ENCODE data around the gene EPS8L1.

EPS8L1 gene

DNA sequence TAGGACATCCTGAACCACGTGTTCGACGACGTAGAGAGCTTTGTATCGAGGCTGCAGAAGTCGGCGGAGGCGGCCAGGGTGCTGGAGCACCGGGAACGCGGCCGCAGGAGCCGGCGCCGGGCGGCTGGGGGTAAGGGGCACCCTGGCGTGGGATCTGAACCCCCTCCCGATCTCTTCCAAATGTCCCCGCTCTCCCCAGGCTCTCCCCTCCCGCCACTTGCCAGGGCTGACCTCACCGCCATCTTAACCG, 6.0 kb downstream of the EPS8L1 start:
- peak overlapping the region; percentile 38 for H3K9ac ChIP-seq (ENCODE audit: low read length)
- H3K4me3 ChIP-seq (ENCODE audit: low read depth, low read length) = peak overlapping the region; percentile 74
- H3K4me1 ChIP-seq (ENCODE audit: control insufficient read depth, insufficient read depth, low read length) = peaks cover 17% of the 10 kb centered on the region; the same call in 1 of the 2 replicates

GRCh38 chr19:55082020-55082851, 6.6 kb downstream of the EPS8L1 start:
- Histone ChIP-seq H3K27me3 (ENCODE audit: control insufficient read depth, insufficient read depth, low read length) (peaks cover 59% of the 10 kb centered on the region), H3K9me3 (ENCODE audit: control insufficient read depth, insufficient read depth, low read depth, low read length) (no peaks in the 10 kb centered on the region), H3K4me3 (ENCODE audit: low read depth, low read length) (peak overlapping the region; percentile 74), H3K9ac (ENCODE audit: low read length) (peak overlapping the region; percentile 38), H3K4me1 (ENCODE audit: control insufficient read depth, insufficient read depth, low read length) (peaks cover 16% of the 10 kb centered on the region; the same call in 1 of the 2 replicates), H3K27ac (ENCODE audit: low read depth, low read length) (no peak overlapping the region), H3K36me3 (ENCODE audit: control insufficient read depth, insufficient read depth, low read length) (no peaks in the 10 kb centered on the region)

More for the DNA sequence above, 6.0 kb downstream of the EPS8L1 start:
- Histone ChIP-seq H3K27ac (ENCODE audit: low read depth, low read length) (no peak overlapping the region), H3K36me3 (ENCODE audit: control insufficient read depth, insufficient read depth, low read length) (no peaks in the 10 kb centered on the region), H3K9me3 (ENCODE audit: control insufficient read depth, insufficient read depth, low read depth, low read length) (no peaks in the 10 kb centered on the region), H3K27me3 (ENCODE audit: control insufficient read depth, insufficient read depth, low read length) (peaks cover 64% of the 10 kb centered on the region)

DNA sequence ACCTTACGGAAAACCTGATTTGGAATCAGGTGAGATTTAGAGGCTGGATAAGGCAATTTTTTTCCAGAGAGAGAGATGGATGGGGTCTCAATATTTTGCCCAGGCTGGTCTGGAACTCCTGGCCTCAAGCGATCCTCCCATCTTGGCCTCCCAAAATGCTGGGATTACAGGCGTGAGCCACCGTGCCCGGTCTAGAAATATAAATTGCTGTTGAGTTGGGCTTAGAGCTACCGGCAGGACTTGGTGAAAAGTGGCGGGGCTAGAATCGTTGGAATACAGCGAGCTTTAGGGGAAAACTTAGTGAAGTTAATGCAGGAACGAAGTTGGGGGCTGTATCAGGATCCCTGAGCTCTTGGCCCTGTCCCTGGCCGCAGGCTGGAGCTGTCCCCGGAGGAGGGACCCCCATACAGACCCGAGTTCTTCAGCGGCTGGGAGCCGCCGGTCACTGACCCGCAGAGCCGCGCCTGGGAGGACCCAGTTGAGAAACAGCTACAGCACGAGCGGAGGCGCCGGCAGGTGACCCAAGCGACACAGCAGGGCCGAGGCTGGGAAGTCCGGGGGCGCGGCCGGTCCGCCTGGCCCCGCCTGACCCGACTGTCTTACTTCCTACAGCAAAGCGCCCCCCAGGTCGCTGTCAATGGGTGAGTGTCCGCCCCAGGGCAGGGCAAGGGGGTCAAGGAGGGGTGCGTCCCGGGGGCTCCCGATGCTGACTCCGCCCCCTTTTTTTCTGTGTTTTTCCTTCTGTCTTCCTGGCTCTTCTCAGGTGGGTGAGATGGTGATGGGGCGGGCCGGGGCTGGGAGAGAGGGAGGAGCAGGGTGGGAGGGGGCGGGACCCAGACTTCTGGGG, 7.6 kb downstream of the EPS8L1 start:
- peak overlapping the region; percentile 38 for H3K4me3 ChIP-seq (ENCODE audit: low read depth, low read length)
- peaks cover 58% of the 10 kb centered on the region for H3K27me3 ChIP-seq (ENCODE audit: control insufficient read depth, insufficient read depth, low read length)
- no peak overlapping the region for H3K9ac ChIP-seq (ENCODE audit: low read length)
- no peak overlapping the region for H3K27ac ChIP-seq (ENCODE audit: low read depth, low read length)
- peaks cover 26% of the 10 kb centered on the region for H3K4me1 ChIP-seq (ENCODE audit: control insufficient read depth, insufficient read depth, low read length)
- H3K36me3 ChIP-seq (ENCODE audit: control insufficient read depth, insufficient read depth, low read length) = no peaks in the 10 kb centered on the region
- no peaks in the 10 kb centered on the region for H3K9me3 ChIP-seq (ENCODE audit: control insufficient read depth, insufficient read depth, low read depth, low read length)

- Histone ChIP-seq H3K9ac (ENCODE audit: low read length) (no peak overlapping the region), H3K27ac (ENCODE audit: low read depth, low read length) (no peak overlapping the region), H3K27me3 (ENCODE audit: control insufficient read depth, insufficient read depth, low read length) (peaks cover 52% of the 10 kb centered on the region), H3K9me3 (ENCODE audit: control insufficient read depth, insufficient read depth, low read depth, low read length) (no peaks in the 10 kb centered on the region), H3K4me1 (ENCODE audit: control insufficient read depth, insufficient read depth, low read length) (peaks cover 31% of the 10 kb centered on the region), H3K36me3 (ENCODE audit: control insufficient read depth, insufficient read depth, low read length) (no peaks in the 10 kb centered on the region), H3K4me3 (ENCODE audit: low read depth, low read length) (no peak overlapping the region)
These were observed 8.7 kb downstream of the EPS8L1 start for GRCh38 chr19:55084416-55084815.

DNA sequence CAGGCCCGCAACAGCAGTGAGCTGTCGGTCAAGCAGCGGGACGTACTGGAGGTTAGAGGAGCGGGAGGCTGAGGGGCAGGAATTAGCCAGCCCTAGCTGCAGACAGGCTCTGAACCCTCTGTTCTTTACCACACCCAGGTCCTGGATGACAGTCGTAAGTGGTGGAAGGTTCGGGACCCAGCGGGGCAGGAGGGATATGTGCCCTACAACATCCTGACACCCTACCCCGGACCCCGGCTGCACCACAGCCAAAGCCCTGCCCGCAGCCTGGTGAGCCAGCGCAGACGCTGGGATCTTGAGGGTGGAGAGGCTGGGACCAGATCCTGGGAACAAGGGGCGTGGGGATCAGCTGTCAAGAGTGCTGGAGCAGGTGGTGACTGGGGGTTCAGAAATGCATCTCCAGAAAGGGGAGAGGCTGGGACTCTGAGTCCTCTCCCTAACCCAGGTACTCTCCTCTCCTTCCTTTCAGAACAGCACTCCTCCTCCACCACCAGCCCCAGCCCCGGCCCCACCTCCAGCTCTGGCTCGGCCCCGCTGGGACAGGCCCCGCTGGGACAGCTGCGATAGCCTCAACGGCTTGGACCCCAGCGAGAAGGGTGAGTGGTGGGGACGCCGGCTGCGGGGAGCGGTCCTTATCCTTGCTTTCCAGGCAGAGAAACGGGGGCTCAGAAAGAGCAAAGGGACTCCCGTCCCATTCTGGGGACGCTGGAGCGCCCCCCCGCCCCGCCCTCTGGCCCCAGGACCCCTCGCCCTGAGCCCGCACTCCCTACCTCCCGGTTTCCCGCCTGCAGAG, 10.4 kb downstream of the EPS8L1 start:
- H3K27me3 ChIP-seq (ENCODE audit: control insufficient read depth, insufficient read depth, low read length) = peaks cover 45% of the 10 kb centered on the region
- H3K9ac ChIP-seq (ENCODE audit: low read length) = peak overlapping the region; percentile 25
- H3K4me1 ChIP-seq (ENCODE audit: control insufficient read depth, insufficient read depth, low read length) = peaks cover 29% of the 10 kb centered on the region
- H3K27ac ChIP-seq (ENCODE audit: low read depth, low read length) = no peak overlapping the region
- H3K4me3 ChIP-seq (ENCODE audit: low read depth, low read length) = peak overlapping the region; percentile 65
- no peaks in the 10 kb centered on the region for H3K9me3 ChIP-seq (ENCODE audit: control insufficient read depth, insufficient read depth, low read depth, low read length)
- H3K36me3 ChIP-seq (ENCODE audit: control insufficient read depth, insufficient read depth, low read length) = peaks cover 6% of the 10 kb centered on the region

- Histone ChIP-seq H3K9ac (ENCODE audit: low read length) (peak overlapping the region; percentile 32), H3K4me1 (ENCODE audit: control insufficient read depth, insufficient read depth, low read length) (peaks cover 32% of the 10 kb centered on the region), H3K27ac (ENCODE audit: low read depth, low read length) (no peak overlapping the region), H3K4me3 (ENCODE audit: low read depth, low read length) (peak overlapping the region; percentile 65), H3K36me3 (ENCODE audit: control insufficient read depth, insufficient read depth, low read length) (peaks cover 8% of the 10 kb centered on the region), H3K9me3 (ENCODE audit: control insufficient read depth, insufficient read depth, low read depth, low read length) (no peaks in the 10 kb centered on the region), H3K27me3 (ENCODE audit: control insufficient read depth, insufficient read depth, low read length) (peaks cover 41% of the 10 kb centered on the region)
These were observed 11.3 kb downstream of the EPS8L1 start for GRCh38 chr19:55086730-55087541.

GRCh38 chr19:55087542-55087901, 11.9 kb downstream of the EPS8L1 start:
- H3K9ac ChIP-seq (ENCODE audit: low read length) = peak overlapping the region; percentile 32
- peaks cover 35% of the 10 kb centered on the region for H3K27me3 ChIP-seq (ENCODE audit: control insufficient read depth, insufficient read depth, low read length)
- no peaks in the 10 kb centered on the region for H3K9me3 ChIP-seq (ENCODE audit: control insufficient read depth, insufficient read depth, low read depth, low read length)
- H3K4me3 ChIP-seq (ENCODE audit: low read depth, low read length) = peak overlapping the region; percentile 65
- H3K27ac ChIP-seq (ENCODE audit: low read depth, low read length) = no peak overlapping the region
- H3K4me1 ChIP-seq (ENCODE audit: control insufficient read depth, insufficient read depth, low read length) = peaks cover 32% of the 10 kb centered on the region
- H3K36me3 ChIP-seq (ENCODE audit: control insufficient read depth, insufficient read depth, low read length) = peaks cover 8% of the 10 kb centered on the region

GRCh38 chr19:55088021-55088451, 12.4 kb downstream of the EPS8L1 start:
- Histone ChIP-seq H3K4me1 (ENCODE audit: control insufficient read depth, insufficient read depth, low read length) (peaks cover 33% of the 10 kb centered on the region), H3K36me3 (ENCODE audit: control insufficient read depth, insufficient read depth, low read length) (peaks cover 8% of the 10 kb centered on the region), H3K9ac (ENCODE audit: low read length) (peak overlapping the region; percentile 32), H3K27me3 (ENCODE audit: control insufficient read depth, insufficient read depth, low read length) (peaks cover 32% of the 10 kb centered on the region), H3K27ac (ENCODE audit: low read depth, low read length) (no peak overlapping the region), H3K9me3 (ENCODE audit: control insufficient read depth, insufficient read depth, low read depth, low read length) (no peaks in the 10 kb centered on the region), H3K4me3 (ENCODE audit: low read depth, low read length) (peak overlapping the region; percentile 65)

DNA sequence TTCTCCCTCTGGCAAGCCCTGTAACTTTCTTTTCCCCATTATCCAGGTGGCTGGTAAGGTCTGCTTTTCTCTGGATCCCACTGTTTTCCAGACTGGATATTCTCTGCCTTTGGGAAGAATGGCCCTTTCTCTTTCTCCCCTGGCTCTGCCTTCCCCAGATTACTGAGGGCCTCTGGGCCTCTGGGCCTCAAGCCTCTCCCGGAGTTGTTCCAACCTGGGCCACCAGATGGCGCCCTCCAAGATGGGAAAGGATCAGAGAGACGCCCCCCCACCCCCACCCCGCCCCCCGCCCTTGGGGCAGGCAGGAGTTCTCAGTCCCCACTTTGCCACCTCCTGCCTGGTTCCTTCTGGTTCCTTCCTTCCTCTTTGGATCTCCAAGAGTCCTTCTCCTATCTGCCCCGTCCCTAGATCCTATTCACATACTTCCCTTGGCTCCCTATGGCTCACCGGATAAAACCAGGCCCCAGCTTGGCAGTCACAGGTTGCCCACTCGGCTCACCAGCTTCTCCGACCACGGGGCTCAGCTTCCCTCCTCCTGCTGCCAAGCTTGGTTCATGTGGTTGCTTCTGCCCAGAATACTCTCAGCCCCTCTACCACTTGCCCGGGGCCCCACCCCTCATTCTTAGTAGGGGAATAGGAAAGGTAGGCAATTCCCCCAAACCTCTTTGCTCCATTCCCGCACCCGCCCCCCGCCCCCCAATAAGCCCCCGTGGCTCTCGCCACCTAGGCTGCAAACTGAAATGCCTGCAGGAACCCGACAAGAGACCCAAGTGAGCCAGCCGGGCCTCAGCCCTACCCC, 13.1 kb downstream of the EPS8L1 start:
- Histone ChIP-seq H3K9ac (ENCODE audit: low read length) (peak overlapping the region; percentile 32), H3K4me3 (ENCODE audit: low read depth, low read length) (no peak overlapping the region; the same call in 1 of the 2 replicates), H3K36me3 (ENCODE audit: control insufficient read depth, insufficient read depth, low read length) (peaks cover 8% of the 10 kb centered on the region), H3K27me3 (ENCODE audit: control insufficient read depth, insufficient read depth, low read length) (peaks cover 26% of the 10 kb centered on the region), H3K27ac (ENCODE audit: low read depth, low read length) (no peak overlapping the region), H3K9me3 (ENCODE audit: control insufficient read depth, insufficient read depth, low read depth, low read length) (no peaks in the 10 kb centered on the region), H3K4me1 (ENCODE audit: control insufficient read depth, insufficient read depth, low read length) (peaks cover 31% of the 10 kb centered on the region)

Data from HUES6 (cell line).